Right lobe of liver (tissue), 6 donors: Measurements from ENCODE around the gene GNB2. TPM values are rescaled to one million over a fixed set of nuclear protein-coding genes. Genes with fewer than 3 reads are reported as not detected.

Experiments
- ATAC-seq, 4 donors: fragments of 200-7000 bp; cut with Tn5 transposase; one replicate each; pipeline ENCODE4 v1.9.1; 2020; ENCODE audit warnings: mild to moderate bottlenecking in 4 of 4, moderate library complexity in 4 of 4
- DNase-seq, 3 donors: peaks; one replicate each; pipeline ENCODE4 v3.0.0-alpha.2; 2020
- H3K27ac ChIP-seq, 3 donors: fragments of 200-600 bp; one replicate each; pipeline ENCODE4 v1.8.0; 2022
- H3K27me3 ChIP-seq, 2 donors: fragments of 200-600 bp; one replicate each; pipeline ENCODE4 v1.8.0; 2022
- H3K36me3 ChIP-seq, 4 donors: fragments of 200-600 bp; sonication (generic) in 1 of 4; one replicate each; pipeline versions ENCODE4 v1.5.1 to v1.8.0; 2017 to 2022; ENCODE audit warnings: control low read depth in 1 of 4
- H3K4me1 ChIP-seq, 4 donors: fragments of 200-600 bp; sonication (generic) in 1 of 4; one replicate each; pipeline versions ENCODE4 v1.5.1 to v1.8.0; 2017 to 2022; ENCODE audit warnings: control low read depth in 1 of 4
- H3K4me3 ChIP-seq, 3 donors: fragments of 200-600 bp; one replicate each; pipeline ENCODE4 v1.8.0; 2022
- H3K9me3 ChIP-seq, 4 donors: fragments of 200-600 bp; sonication (generic) in 1 of 4; one replicate each; pipeline versions ENCODE4 v1.5.1 to v1.8.0; 2017 to 2022; ENCODE audit warnings: control low read depth in 1 of 4
- POLR2A ChIP-seq: fragments of 450-650 bp; IDR thresholded peaks from one replicate; pipeline ENCODE4 v1.6.1; 2017; ENCODE audit warnings: antibody characterized with exemption, mild to moderate bottlenecking
- WGBS: methylation state at CpG from one replicate; pipeline ENCODE4 v1.1.6; 2018; ENCODE audit warnings: low coverage, low lambda C conversion rate; ENCODE audit not compliant: insufficient coverage; ENCODE audit errors: missing lambda C conversion rate; 5-methylcytosine and 5-hydroxymethylcytosine counted together
- intact Hi-C, 2 donors: fragments of 100-400 bp; cut with DNase I; formaldehyde crosslinking; loops; one replicate each; pipeline versions ENCODE4 v1.11.2 to v1.14.1; 2022
- total RNA-seq, 6 experiments: library from RNA; depleted of rRNA in 2 of 6; stranded (reverse); fragments of >200 nt in 2 of 6; fragmentation: NEBNext Ultra II Directional in 3 of 6; extraction: Animal tissue kit (Norgen Biotek cat#: 25700) in 3 of 6; gene quantifications; one replicate each; pipeline versions ENCODE4 v1.1.0 to v1.2.4, GENCODE V29; 2016 to 2023
- TF ChIP-seq, protein P1 (sequence below), 4 donors: fragments of 200-600 bp in 3 of 4; fragments of 450-650 bp in 1 of 4; IDR thresholded peaks; one replicate each; pipeline versions ENCODE4 v1.5.1 to v1.8.0; 2016 to 2022; ENCODE audit warnings: antibody characterized with exemption in 4 of 4, mild to moderate bottlenecking in 2 of 4
- donor health status: DM: no; HTN: yes; CAD: no.
- donor health status: DM: no; HTN: no; CAD: no.
- donor health status: DM: no; HTN: no; CAD: no.
- donor health status: DM: no; HTN: yes; CAD: no.
- donor health status: DM: no; HTN: yes; CAD: no.

GNB2 gene
- total RNA-seq, 6 experiments from 2014 or later: 75.6 to 133 (median 106) TPM

- ATAC-seq (no peak), DNase-seq (no peak)
- 53% methylated on average over 3 of the region's 18 CpGs for WGBS
- no peak overlapping the region for H3K27ac ChIP-seq
- no peaks in the 10 kb centered on the region for H3K4me1 ChIP-seq
- H3K9me3 ChIP-seq: no peaks in the 10 kb centered on the region
- TF ChIP-seq POLR2A: no peak
- TF ChIP-seq, protein P1, sequence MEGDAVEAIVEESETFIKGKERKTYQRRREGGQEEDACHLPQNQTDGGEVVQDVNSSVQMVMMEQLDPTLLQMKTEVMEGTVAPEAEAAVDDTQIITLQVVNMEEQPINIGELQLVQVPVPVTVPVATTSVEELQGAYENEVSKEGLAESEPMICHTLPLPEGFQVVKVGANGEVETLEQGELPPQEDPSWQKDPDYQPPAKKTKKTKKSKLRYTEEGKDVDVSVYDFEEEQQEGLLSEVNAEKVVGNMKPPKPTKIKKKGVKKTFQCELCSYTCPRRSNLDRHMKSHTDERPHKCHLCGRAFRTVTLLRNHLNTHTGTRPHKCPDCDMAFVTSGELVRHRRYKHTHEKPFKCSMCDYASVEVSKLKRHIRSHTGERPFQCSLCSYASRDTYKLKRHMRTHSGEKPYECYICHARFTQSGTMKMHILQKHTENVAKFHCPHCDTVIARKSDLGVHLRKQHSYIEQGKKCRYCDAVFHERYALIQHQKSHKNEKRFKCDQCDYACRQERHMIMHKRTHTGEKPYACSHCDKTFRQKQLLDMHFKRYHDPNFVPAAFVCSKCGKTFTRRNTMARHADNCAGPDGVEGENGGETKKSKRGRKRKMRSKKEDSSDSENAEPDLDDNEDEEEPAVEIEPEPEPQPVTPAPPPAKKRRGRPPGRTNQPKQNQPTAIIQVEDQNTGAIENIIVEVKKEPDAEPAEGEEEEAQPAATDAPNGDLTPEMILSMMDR (IDR thresholded peaks at IDR 0.05): no peak
- no peaks in the 10 kb centered on the region for H3K27me3 ChIP-seq
- H3K4me3 ChIP-seq: no peak overlapping the region
- intact Hi-C loops: loop anchor here (10.0 kb wide), 3 partner anchors 50 to 210 kb away; partner anchors contain the start of gene TSC22D4 (in 2 of the 2)
- peaks cover 0 to 74% (median 32%) of the 10 kb centered on the region in 4 donors for H3K36me3 ChIP-seq
These were observed 11.6 kb downstream of the GNB2 start for GRCh38 chr7:100685049-100685605.

- WGBS: 90% methylated on average over 4 of the region's 17 CpGs
- no peak overlapping the region for H3K27ac ChIP-seq
- intact Hi-C loops: loop anchor here (10.0 kb wide), 3 partner anchors 51 to 211 kb away; partner anchors contain the start of gene TSC22D4 (in 2 of the 2)
- H3K4me1 ChIP-seq: no peaks in the 10 kb centered on the region
- no peaks in the 10 kb centered on the region for H3K9me3 ChIP-seq
- ATAC-seq (no peak), DNase-seq (no peak)
- H3K36me3 ChIP-seq: peaks cover 0 to 74% (median 32%) of the 10 kb centered on the region in 4 donors
- no peaks in the 10 kb centered on the region for H3K27me3 ChIP-seq
- TF ChIP-seq POLR2A: no peak
- TF ChIP-seq, protein P1 (IDR thresholded peaks at IDR 0.05): no peak
- no peak overlapping the region for H3K4me3 ChIP-seq
These were observed 12.1 kb downstream of the GNB2 start for GRCh38 chr7:100685631-100686145.

DNA sequence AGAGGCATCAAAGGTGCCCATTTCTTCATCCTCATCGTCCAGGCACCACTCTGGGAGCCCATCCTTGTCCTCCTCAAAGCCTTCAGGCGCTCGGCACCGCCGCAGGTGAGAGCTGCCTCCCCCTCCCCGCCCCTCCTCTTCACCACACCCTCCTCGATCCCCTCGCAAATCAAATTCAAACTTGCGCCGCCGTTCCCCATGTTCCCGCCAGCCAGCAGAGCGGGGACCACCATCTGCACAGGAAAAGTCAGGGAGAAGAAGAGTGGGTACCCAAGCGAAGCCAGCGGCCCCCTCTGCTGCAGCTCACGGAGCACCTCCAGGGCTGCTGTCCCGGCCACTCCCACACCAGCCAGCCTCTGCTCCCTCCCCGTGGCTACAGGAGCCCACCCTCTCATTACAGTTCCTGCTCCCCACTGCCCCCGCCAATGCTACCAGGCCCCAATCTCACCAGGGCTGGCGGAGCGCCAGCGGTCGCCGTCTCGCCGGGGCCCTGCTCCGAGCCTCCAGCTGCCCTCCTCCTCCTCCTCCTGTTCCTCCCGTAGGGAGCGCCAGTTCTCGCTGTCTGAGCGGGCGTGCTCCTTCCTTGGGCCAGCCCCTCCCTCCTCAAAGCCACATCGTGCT, 12.8 kb downstream of the GNB2 start:
- whole genome bisulfite sequencing: 90% methylated on average over 8 of the region's 33 CpGs

GRCh38 chr7:100686822-100687211, 13.3 kb downstream of the GNB2 start:
- no peaks in the 10 kb centered on the region for H3K27me3 ChIP-seq
- no peak overlapping the region for H3K4me3 ChIP-seq
- TF ChIP-seq, protein P1 (IDR thresholded peaks at IDR 0.05): no peak
- TF ChIP-seq POLR2A: no peak
- no peaks in the 10 kb centered on the region for H3K9me3 ChIP-seq
- ATAC-seq (no peak), DNase-seq (peak in 1 of 3 donors; percentile 48)
- peaks cover 0 to 68% (median 28%) of the 10 kb centered on the region in 4 donors for H3K36me3 ChIP-seq
- H3K27ac ChIP-seq: no peak overlapping the region
- WGBS: no CpG with 5 or more reads among the region's 17 CpGs
- intact Hi-C loops: loop anchor here (10.0 kb wide), 3 partner anchors 52 to 212 kb away; partner anchors contain the start of gene TSC22D4 (in 2 of the 2)
- H3K4me1 ChIP-seq: peaks cover 0 to 5% (median 1%) of the 10 kb centered on the region in 4 donors

More for the DNA sequence above, 12.8 kb downstream of the GNB2 start:
- H3K4me1 ChIP-seq: peaks cover 0 to under 1% (median 0%) of the 10 kb centered on the region in 4 donors
- intact Hi-C loops: loop anchor here (10.0 kb wide), 3 partner anchors 52 to 212 kb away; partner anchors contain the start of gene TSC22D4 (in 2 of the 2)
- TF ChIP-seq, protein P1 (IDR thresholded peaks at IDR 0.05): no peak
- no peak for ATAC-seq
- no peaks in the 10 kb centered on the region for H3K9me3 ChIP-seq
- peak in 1 of 3 donors; percentile 53 for DNase-seq
- peaks cover 0 to 73% (median 32%) of the 10 kb centered on the region in 4 donors for H3K36me3 ChIP-seq
- no peak overlapping the region for H3K27ac ChIP-seq
- H3K4me3 ChIP-seq: no peak overlapping the region
- no peaks in the 10 kb centered on the region for H3K27me3 ChIP-seq
